ENCODE data around the gene CGN.
"Not testable (repeated sequence)": the region's sequence is repeated elsewhere in the genome, so short reads cannot be mapped to it uniquely, and the experiment has no call there.

Gene CGN

DNA sequence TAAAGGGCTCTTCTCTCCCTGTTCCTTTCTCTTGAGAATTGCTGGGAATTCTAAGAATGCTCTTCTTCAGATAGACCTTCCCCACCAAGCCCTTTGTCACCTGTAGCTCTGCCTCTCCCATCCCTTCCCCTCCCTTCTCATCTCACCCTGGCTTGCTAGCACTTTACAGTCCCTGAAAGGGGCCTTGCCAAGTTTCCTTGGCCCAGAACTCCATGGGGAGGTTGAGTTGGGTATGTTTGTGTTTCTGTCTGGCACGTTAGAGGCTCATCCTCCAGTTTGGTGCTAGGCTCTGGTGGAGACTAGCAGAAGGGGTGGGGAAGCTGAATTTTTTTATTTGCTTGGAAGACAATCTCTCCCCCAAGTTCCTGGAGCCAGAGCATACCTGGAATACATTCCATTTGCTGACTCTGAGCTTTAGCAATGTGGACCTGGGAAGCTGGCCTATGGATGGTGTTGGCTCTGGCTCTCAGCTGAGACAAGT is 4.9 kb downstream of the CGN start:
- in situ Hi-C loops (cut with MboI; ENCODE audit: low pct_unique_long_range_greater_than_20kb, low sequenced_read_pairs): no loop called here
- DNase-seq: no peak

DNA sequence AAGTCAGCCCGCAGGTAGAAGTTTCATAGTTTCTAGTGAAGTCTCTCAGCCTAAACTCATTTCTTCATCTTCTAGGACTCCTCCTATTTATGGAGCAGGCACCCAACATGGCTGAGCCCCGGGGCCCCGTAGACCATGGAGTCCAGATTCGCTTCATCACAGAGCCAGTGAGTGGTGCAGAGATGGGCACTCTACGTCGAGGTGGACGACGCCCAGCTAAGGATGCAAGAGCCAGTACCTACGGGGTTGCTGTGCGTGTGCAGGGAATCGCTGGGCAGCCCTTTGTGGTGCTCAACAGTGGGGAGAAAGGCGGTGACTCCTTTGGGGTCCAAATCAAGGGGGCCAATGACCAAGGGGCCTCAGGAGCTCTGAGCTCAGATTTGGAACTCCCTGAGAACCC is 7.2 kb downstream of the CGN start:
- in situ Hi-C loops (cut with MboI; ENCODE audit: low pct_unique_long_range_greater_than_20kb, low sequenced_read_pairs): no loop called here
- no peak for DNase-seq

DNA sequence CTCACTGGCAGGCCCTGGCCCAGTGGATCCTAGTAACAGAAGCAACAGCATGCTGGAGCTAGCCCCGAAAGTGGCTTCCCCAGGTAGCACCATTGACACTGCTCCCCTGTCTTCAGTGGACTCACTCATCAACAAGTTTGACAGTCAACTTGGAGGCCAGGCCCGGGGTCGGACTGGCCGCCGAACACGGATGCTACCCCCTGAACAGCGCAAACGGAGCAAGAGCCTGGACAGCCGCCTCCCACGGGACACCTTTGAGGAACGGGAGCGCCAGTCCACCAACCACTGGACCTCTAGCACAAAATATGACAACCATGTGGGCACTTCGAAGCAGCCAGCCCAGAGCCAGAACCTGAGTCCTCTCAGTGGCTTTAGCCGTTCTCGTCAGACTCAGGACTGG is 7.7 kb downstream of the CGN start:
- in situ Hi-C loops (cut with MboI; ENCODE audit: low pct_unique_long_range_greater_than_20kb, low sequenced_read_pairs): no loop called here
- DNase-seq: no peak

DNA sequence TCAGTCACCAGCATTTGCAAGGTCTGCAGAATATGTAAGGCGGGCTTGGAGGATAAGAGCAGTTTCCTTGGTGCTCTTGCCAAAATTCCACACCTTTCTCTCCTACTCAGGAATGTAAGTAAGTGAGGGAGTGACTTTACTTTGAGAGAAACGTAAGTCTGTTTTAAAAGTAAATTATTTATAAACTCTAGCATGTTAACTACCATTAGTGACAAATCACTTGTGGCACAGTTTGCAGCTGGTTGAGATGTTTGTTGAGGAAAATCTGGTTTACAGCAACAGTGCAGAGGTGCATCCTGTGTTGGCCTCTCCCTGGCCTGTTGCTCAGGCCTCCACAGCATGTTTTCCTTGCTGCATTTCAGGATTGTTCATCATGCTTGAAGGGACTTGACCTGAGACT is 8.5 kb downstream of the CGN start:
- in situ Hi-C loops (cut with MboI; ENCODE audit: low pct_unique_long_range_greater_than_20kb, low sequenced_read_pairs): no loop called here
- no peak for DNase-seq

DNA sequence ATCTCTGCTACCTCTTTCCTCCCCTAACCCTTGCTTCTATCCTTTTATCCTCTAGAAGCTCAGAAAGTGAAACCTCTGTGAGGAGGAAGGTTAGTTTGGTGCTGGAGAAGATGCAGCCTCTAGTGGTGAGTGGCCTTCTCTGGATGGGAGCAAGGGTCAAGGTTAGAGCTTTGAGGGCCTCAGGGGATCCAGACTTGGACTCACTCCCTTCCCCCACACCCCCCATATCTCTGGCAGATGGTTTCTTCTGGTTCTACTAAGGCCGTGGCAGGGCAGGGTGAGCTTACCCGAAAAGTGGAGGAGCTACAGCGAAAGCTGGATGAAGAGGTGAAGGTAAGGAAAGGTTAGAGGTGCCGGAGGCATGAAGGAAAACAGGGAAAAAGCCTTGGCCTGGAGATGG is 9.2 kb downstream of the CGN start:
- in situ Hi-C loops (cut with MboI; ENCODE audit: low pct_unique_long_range_greater_than_20kb, low sequenced_read_pairs): no loop called here
- DNase-seq: no peak

DNA sequence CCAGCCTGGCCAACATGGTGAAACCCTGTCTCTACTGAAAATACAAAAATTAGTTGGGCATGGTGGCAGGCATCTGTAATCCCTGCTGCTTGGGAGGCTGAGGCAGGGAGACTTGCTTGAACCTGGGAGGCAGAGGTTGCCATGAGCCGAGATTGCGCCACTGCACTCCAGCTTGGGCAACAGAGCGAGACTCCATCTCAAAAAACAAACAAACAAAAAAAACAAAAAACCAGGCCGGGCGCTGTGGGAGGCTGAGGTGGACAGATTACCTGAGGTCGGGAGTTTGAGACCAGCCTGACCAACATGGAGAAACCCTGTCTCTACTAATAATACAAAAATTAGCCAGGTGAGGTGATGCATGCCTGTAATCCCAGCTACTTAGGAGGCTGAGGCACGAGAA is 11.2 kb downstream of the CGN start:
- in situ Hi-C loops (cut with MboI; ENCODE audit: low pct_unique_long_range_greater_than_20kb, low sequenced_read_pairs): not testable (repeated sequence)

DNA sequence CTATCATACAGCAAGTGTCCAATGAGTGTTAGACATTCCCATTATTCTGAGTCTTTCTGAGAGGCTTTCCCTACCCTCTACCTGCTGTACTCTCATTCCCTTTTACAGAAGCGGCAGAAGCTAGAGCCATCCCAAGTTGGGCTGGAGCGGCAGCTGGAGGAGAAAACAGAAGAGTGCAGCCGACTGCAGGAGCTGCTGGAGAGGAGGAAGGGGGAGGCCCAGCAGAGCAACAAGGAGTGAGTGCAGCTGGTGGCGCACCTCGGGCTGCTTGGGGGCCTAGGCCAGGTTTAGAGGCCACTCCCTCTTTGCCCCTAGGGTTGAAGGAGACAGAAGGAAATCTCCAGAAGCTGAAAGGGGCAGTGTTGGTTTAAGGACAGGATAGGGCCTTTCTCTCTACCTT is 12.1 kb downstream of the CGN start:
- in situ Hi-C loops (cut with MboI; ENCODE audit: low pct_unique_long_range_greater_than_20kb, low sequenced_read_pairs): no loop called here

More for the DNA sequence above, 11.2 kb downstream of the CGN start:
- not testable (repeated sequence) for DNase-seq

DNA sequence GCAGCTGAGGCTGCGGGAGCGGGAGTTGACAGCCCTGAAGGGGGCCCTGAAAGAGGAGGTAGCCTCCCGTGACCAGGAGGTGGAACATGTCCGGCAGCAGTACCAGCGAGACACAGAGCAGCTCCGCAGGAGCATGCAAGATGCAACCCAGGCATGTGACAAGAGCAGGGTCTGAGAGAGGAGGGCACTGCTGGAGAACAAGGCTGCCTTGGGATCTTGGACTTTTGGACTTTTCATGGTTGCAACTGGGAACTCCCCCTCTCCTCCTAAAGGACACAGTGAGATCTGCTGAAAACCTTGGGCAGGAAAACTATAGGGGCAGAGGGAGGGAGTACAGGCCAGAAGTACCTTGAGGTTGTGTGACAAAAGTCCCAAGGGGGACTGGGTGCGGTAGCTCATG is 13.5 kb downstream of the CGN start:
- in situ Hi-C loops (cut with MboI; ENCODE audit: low pct_unique_long_range_greater_than_20kb, low sequenced_read_pairs): no loop called here
- DNase-seq: no peak

More for the DNA sequence above, 12.1 kb downstream of the CGN start:
- DNase-seq: no peak

DNA sequence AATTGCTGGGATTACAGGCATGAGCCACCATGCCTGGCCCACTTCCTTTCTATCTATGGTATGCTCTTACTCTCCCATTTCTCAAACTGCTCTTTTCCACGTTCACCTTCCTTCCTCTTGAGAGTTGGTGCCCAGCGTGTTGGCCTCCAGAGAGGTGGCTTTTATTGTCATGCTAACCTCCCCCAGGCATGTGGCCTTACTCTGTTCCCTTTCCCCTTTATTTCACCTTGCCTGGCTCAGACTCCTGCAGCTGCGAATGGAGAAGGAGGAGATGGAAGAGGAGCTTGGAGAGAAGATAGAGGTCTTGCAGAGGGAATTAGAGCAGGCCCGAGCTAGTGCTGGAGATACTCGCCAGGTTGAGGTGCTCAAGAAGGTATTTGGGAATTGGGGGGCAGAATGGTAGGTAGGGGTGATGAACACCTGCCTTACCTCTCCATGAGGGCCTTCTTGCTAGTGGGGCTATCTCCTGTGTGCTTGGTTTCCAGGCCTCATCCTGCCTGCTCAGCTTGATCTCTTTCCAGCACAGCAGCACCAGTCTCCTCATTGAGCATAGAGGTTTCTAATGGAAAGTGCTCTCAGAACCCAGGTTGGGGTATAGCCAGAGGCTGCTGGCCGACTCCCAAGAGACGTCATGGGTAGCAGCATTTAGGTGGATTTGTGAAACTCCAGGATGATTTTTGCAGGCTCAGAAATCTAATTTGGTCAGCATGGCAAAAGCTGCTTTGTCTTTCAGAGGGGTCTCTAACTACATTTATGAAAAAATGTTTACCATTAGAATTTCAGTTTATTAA is 15.7 kb downstream of the CGN start:
- in situ Hi-C loops (cut with MboI; ENCODE audit: low pct_unique_long_range_greater_than_20kb, low sequenced_read_pairs): no loop called here
- DNase-seq: no peak

DNA sequence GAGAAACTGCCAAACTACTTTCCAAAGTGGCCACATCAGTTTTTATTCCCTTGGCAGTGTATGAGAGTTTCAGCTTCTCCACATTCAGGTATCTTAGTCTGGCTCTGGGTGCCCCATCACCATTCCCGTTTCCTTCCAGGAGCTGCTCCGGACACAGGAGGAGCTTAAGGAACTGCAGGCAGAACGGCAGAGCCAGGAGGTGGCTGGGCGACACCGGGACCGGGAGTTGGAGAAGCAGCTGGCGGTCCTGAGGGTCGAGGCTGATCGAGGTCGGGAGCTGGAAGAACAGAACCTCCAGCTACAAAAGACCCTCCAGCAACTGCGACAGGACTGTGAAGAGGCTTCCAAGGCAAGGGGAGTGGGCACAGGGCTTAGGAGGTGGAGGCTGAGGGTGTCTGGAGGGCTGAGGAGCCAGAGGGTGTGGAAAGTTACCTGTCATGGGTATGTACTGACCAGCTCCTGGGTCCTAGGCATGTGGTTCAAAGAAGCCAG is 18.1 kb downstream of the CGN start:
- in situ Hi-C loops (cut with MboI; ENCODE audit: low pct_unique_long_range_greater_than_20kb, low sequenced_read_pairs): no loop called here
- no peak for DNase-seq

DNA sequence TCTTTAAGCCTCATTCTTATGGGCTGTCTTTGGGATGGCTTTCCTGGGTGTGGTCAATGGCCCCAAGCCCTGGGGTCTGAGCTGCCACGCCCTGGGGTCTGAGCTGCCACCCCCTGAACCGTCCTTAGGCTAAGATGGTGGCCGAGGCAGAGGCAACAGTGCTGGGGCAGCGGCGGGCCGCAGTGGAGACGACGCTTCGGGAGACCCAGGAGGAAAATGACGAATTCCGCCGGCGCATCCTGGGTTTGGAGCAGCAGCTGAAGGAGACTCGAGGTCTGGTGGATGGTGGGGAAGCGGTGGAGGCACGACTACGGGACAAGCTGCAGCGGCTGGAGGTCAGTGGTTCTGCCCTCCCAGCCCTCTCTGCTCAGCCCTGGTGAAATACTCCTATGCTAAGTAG is 18.6 kb downstream of the CGN start:
- no peak for DNase-seq
- in situ Hi-C loops (cut with MboI; ENCODE audit: low pct_unique_long_range_greater_than_20kb, low sequenced_read_pairs): no loop called here

DNA sequence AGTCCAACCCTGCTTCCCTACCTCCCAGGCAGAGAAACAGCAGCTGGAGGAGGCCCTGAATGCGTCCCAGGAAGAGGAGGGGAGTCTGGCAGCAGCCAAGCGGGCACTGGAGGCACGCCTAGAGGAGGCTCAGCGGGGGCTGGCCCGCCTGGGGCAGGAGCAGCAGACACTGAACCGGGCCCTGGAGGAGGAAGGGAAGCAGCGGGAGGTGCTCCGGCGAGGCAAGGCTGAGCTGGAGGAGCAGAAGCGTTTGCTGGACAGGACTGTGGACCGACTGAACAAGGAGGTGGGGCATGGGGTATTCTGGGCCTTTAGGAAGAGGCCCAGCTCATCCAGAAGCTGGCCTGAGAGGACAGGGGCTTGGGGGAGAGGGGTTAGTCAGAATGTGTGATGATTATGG is 19.3 kb downstream of the CGN start:
- in situ Hi-C loops (cut with MboI; ENCODE audit: low pct_unique_long_range_greater_than_20kb, low sequenced_read_pairs): no loop called here
- no peak for DNase-seq

DNA sequence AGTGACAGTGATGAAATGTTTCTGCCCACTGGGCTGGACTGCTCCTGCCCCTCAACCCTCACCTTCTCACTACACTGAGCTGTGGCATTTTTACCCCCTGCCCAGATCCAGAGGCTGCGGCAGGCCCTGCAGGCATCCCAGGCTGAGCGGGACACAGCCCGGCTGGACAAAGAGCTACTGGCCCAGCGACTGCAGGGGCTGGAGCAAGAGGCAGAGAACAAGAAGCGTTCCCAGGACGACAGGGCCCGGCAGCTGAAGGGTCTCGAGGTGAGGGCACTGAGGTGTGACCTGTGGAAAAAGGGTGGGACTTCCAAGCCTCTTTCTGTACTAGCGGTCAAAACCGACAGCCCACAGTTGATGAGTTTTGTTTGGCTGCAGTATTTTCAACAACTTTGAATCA is 22.7 kb downstream of the CGN start:
- in situ Hi-C loops (cut with MboI; ENCODE audit: low pct_unique_long_range_greater_than_20kb, low sequenced_read_pairs): no loop called here
- DNase-seq: no peak

DNA sequence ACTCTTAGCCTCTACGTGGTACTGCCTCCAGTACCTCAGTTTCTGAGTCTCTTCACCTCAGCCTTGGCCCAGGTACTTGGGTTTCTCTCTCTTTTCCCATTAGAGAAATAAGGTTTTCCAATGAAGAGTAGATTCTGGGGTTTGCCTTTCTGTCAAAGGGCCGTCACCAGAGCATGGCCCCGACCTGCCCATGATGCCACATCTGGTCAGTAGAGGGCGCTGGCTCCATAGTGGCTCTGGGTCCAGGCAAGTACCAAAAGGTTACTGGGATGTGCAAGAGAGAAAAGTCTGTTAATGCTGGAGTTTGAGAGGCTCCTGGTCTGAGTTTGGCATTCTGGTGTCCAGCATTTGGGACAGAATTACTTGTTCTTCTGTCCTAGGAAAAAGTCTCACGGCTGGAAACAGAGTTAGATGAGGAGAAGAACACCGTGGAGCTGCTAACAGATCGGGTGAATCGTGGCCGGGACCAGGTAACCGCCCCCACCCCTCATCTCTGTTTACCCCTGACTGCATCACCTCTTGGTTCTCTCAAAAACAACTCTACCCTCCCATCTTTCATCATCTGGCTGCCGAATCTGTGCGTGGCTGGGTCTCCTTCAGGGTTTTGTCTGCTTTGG is 23.6 kb downstream of the CGN start:
- in situ Hi-C loops (cut with MboI; ENCODE audit: low pct_unique_long_range_greater_than_20kb, low sequenced_read_pairs): no loop called here
- DNase-seq: peak; percentile 75

DNA sequence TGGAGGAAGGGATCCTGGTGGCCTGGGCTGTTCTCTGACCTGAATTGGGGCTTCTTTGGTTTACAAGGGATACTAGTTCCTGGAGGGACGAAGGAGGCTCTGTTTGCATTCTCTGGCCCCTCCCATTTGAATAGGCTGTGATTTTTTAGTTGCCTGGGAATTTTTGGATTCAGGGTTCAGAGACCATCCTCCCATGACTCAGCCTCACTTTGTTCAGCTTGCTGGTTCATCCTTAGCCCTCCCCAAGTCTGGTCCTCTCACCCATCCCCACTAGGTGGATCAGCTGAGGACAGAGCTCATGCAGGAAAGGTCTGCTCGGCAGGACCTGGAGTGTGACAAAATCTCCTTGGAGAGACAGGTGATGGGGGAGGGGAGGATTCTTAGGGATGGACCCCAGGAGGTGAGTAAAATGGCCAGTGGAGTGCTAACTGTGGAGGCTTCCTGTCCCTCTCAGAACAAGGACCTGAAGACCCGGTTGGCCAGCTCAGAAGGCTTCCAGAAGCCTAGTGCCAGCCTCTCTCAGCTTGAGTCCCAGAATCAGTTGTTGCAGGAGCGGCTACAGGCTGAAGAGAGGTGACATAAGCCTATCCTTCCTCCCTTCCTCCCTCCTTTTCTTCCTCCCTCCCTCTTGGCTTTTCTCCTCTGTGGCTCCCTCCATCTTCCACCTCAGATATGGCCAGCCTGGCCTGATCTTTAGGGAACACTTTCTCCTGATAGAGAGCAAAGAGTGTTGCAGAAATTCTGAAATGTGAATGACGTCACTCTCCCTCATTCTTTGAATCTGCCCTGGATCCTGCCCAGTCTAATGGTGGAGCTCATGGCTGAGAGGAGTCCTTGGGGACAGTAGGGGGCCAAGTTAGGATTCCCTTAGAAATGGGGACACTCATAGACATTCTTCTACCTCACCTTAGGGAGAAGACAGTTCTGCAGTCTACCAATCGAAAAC is 24.4 kb downstream of the CGN start:
- DNase-seq: no peak
- in situ Hi-C loops (cut with MboI; ENCODE audit: low pct_unique_long_range_greater_than_20kb, low sequenced_read_pairs): no loop called here

DNA sequence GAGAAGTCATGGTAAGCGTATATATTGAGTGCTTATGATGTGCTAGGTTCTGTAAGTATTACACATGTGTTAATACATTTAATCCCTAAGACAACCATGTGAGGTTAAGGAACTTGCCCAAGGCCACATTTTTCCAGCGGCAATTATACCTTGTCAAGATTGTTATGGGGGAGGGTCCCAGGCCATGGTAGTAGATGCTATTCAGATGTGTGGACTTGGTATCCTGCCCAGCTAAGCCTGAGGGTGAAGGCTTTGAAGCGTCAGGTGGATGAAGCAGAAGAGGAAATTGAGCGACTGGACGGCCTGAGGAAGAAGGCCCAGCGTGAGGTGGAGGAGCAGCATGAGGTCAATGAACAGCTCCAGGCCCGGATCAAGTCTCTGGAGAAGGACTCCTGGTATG is 25.3 kb downstream of the CGN start:
- in situ Hi-C loops (cut with MboI; ENCODE audit: low pct_unique_long_range_greater_than_20kb, low sequenced_read_pairs): no loop called here

DNA sequence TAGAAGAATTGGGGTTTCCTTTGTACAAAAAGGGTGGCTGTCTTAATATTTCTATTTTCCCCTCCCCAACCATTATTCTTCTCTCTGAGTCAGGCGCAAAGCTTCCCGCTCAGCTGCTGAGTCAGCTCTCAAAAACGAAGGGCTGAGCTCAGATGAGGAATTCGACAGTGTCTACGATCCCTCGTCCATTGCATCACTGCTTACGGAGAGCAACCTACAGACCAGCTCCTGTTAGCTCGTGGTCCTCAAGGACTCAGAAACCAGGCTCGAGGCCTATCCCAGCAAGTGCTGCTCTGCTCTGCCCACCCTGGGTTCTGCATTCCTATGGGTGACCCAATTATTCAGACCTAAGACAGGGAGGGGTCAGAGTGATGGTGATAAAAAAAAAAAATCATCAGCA is 25.9 kb downstream of the CGN start:
- no peak for DNase-seq
- in situ Hi-C loops (cut with MboI; ENCODE audit: low pct_unique_long_range_greater_than_20kb, low sequenced_read_pairs): no loop called here

More for the DNA sequence above, 25.3 kb downstream of the CGN start:
- no peak for DNase-seq

DNA sequence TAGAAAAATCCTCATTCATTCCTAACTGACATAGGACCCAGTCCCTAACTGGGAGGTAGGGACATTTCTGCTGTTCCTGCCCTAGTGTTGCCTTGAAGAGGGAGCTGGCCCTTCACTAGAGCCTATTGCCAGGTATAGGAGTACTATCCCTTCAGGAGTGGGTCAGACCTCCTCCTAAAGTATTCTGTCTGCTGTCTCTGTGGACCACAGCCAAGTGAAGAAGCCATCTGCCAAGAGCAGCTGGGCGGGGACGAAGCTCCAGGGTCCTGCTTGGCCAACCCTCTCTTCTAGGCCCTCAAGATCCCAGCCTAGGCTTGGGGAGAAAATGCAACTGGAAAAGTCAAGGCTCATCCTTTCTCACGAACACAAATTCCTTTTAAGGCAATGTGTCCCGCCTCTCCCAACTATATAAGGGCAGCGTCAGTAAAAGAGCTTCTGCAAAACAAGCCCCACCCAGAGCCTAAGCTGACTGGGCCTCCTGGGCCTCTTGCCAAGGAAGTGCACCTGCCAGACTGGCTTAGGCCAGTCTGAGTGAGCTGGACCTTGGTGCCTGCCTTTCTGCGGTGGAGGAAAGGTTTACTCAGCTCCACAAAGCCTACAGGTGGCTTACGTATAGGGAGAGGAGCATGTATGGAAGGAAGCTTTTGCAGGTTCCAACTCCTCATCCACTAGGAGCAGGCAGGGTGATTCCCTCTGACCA is 28.3 kb downstream of the CGN start:
- peak; percentile 89 for DNase-seq
- in situ Hi-C loops (cut with MboI; ENCODE audit: low pct_unique_long_range_greater_than_20kb, low sequenced_read_pairs): no loop called here
